B cell (primary cell): Measurements from ENCODE around the gene TKT.

ENCODE experiments used
- EZH2 ChIP-seq: IDR thresholded peaks from 2 replicates; pipeline ENCODE4 v1.6.1; 2012; ENCODE audit warnings: borderline replicate concordance, low read depth, mild to moderate bottlenecking, moderate library complexity, low read length; ENCODE audit not compliant: insufficient read depth, poor library complexity, severe bottlenecking
- TF ChIP-seq, protein P1 (sequence below): fragments of 200-600 bp; IDR thresholded peaks from one replicate; pipeline ENCODE4 v1.8.0; 2022; ENCODE audit warnings: antibody characterized with exemption, mild to moderate bottlenecking

DNA sequence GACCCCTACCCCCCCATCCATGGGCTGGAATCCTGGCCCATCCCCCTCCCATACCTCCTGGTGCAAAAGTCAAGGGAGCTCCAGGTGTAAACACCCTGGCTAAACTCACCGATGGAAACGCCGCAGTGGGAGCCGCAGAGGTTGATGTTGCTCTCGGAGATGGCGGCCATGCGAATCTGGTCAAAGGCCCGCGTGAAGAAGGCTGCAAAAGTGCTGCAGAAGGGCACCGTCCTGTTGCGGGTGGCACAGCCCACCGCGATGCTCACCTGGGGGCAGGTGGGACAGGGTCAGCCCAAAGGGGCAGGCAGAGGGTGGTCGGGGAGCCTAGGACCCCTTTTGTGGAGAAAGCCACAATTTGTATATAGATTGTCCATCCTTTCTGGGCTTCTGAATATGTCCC, 26.7 kb downstream of the TKT start:
- TF ChIP-seq EZH2 = no peak
- TF ChIP-seq, protein P1, sequence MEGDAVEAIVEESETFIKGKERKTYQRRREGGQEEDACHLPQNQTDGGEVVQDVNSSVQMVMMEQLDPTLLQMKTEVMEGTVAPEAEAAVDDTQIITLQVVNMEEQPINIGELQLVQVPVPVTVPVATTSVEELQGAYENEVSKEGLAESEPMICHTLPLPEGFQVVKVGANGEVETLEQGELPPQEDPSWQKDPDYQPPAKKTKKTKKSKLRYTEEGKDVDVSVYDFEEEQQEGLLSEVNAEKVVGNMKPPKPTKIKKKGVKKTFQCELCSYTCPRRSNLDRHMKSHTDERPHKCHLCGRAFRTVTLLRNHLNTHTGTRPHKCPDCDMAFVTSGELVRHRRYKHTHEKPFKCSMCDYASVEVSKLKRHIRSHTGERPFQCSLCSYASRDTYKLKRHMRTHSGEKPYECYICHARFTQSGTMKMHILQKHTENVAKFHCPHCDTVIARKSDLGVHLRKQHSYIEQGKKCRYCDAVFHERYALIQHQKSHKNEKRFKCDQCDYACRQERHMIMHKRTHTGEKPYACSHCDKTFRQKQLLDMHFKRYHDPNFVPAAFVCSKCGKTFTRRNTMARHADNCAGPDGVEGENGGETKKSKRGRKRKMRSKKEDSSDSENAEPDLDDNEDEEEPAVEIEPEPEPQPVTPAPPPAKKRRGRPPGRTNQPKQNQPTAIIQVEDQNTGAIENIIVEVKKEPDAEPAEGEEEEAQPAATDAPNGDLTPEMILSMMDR = no peak
